ENCODE measurements around the gene ADIPOR1. TPM values are rescaled to one million over a fixed set of nuclear protein-coding genes. Genes with fewer than 3 reads are reported as not detected.
"Not testable (repeated sequence)": the region's sequence is repeated elsewhere in the genome, so short reads cannot be mapped to it uniquely, and the experiment has no call there.

ADIPOR1 gene
- total RNA-seq, 1 experiment from 2014 or later = 71.4 TPM

DNA sequence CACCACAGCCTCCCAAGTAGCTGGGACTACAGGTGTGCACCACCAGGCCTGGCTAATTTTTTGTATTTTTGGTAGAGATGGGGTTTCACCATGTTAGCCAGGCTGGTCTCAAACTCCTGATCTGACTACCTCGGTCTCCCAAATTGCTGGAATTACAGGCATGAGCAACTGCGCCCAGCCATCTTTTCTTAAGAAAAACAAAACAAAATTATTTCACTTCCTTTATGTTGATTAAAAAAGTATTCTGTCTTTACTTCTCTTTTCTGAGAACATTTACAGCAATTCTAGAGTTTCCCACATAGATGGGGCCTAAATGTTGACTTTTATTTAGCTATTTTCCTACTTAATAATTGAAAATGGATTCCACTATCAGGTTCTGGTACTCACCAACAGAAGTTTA lies 31.8 kb upstream of the ADIPOR1 start:
- H3K27ac Mint-ChIP-seq (ENCODE audit: unreplicated experiment) = no peak overlapping the region
- H3K36me3 Mint-ChIP-seq (ENCODE audit: insufficient read depth, unreplicated experiment) = no peaks in the 10 kb centered on the region
- Histone ChIP-seq H3K36me3 (ENCODE audit: control insufficient read depth, insufficient read depth, low read length) (no peaks in the 10 kb centered on the region), H3K4me3 (ENCODE audit: low read depth, low read length) (no peak overlapping the region), H3K27me3 (replicated peaks; ENCODE audit: control insufficient read depth, insufficient read depth, low read length) (0 out of 2 replicates have a peak, but pooled peaks cover 1% of the 10 kb centered on the region), H3K4me1 (no peaks in the 10 kb centered on the region; the same call in 1 of the 2 replicates), H3K9me3 (0 out of 2 replicates have a peak, but pooled peaks cover 3% of the 10 kb centered on the region)
- no peak overlapping the region for H3K4me3 Mint-ChIP-seq (ENCODE audit: unreplicated experiment)
- H3K4me1 Mint-ChIP-seq (ENCODE audit: low read depth, unreplicated experiment) = no peaks in the 10 kb centered on the region
- H3K27me3 Mint-ChIP-seq (ENCODE audit: insufficient read depth, unreplicated experiment) = peaks cover 20% of the 10 kb centered on the region
- H3K9me3 Mint-ChIP-seq (ENCODE audit: unreplicated experiment) = no peaks in the 10 kb centered on the region
- intact Hi-C loops (cut with micrococcal nuclease; ENCODE audit: unreplicated experiment) = no loop called here
- CTCF ChIA-PET = no interaction called here
- no peak for DNase-seq
- TF ChIP-seq, protein P1, sequence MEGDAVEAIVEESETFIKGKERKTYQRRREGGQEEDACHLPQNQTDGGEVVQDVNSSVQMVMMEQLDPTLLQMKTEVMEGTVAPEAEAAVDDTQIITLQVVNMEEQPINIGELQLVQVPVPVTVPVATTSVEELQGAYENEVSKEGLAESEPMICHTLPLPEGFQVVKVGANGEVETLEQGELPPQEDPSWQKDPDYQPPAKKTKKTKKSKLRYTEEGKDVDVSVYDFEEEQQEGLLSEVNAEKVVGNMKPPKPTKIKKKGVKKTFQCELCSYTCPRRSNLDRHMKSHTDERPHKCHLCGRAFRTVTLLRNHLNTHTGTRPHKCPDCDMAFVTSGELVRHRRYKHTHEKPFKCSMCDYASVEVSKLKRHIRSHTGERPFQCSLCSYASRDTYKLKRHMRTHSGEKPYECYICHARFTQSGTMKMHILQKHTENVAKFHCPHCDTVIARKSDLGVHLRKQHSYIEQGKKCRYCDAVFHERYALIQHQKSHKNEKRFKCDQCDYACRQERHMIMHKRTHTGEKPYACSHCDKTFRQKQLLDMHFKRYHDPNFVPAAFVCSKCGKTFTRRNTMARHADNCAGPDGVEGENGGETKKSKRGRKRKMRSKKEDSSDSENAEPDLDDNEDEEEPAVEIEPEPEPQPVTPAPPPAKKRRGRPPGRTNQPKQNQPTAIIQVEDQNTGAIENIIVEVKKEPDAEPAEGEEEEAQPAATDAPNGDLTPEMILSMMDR (IDR thresholded peaks at IDR 0.05; ENCODE audit: insufficient read depth in 1 of 2, low read depth in 1 of 2, low read length in 1 of 2, severe bottlenecking in 1 of 2, unreplicated experiment in 1 of 2) = no peak
- no TSS peak for BruUV-seq (replicated peaks)
- POLR2A ChIA-PET = no interaction called here

DNA sequence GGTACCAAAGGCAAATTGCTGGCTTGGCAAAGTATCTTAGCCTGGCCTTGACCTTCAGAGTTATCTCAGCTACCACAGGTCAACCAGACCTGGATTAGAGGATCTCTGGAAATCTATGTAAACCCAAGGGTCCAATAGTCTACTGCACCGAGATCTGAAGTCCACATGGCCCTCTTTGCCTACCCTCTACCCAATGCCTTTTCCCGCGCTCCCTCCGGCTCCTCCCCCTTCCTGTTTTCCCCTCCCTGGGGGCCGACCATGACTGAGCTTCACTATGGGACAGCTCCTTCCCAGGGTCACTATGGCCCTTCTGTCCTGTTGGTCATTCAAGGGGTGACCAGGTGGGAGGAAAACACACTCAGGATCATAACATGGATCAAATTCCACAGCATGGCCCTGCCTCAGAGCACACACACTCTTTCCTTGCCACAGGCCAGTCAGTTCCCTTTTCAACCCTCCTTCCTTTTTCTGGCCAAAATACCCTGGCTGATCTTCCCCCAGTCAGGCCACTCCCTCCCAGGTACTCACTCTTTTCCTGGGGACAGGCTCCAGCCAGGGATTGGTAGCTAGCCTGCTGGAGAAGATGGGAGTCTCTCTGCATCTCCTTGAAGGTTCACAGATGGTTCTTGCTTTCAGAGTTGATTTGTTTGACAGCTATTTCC lies 29.9 kb upstream of the ADIPOR1 start:
- Histone ChIP-seq H3K4me3 (ENCODE audit: low read depth, low read length) (no peak overlapping the region), H3K36me3 (ENCODE audit: control insufficient read depth, insufficient read depth, low read length) (no peaks in the 10 kb centered on the region), H3K4me1 (no peaks in the 10 kb centered on the region), H3K9me3 (0 out of 2 replicates have a peak, but pooled peaks cover 3% of the 10 kb centered on the region), H3K27me3 (replicated peaks; ENCODE audit: control insufficient read depth, insufficient read depth, low read length) (0 out of 2 replicates have a peak, but pooled peaks cover 1% of the 10 kb centered on the region)
- TF ChIP-seq, protein P1 (IDR thresholded peaks at IDR 0.05; ENCODE audit: insufficient read depth in 1 of 2, low read depth in 1 of 2, low read length in 1 of 2, severe bottlenecking in 1 of 2, unreplicated experiment in 1 of 2) = no peak
- Mint-ChIP-seq H3K27me3 (ENCODE audit: insufficient read depth, unreplicated experiment) (peaks cover 13% of the 10 kb centered on the region), H3K27ac (ENCODE audit: unreplicated experiment) (no peak overlapping the region), H3K4me3 (ENCODE audit: unreplicated experiment) (no peak overlapping the region), H3K36me3 (ENCODE audit: insufficient read depth, unreplicated experiment) (no peaks in the 10 kb centered on the region), H3K4me1 (ENCODE audit: low read depth, unreplicated experiment) (no peaks in the 10 kb centered on the region), H3K9me3 (ENCODE audit: unreplicated experiment) (no peaks in the 10 kb centered on the region)
- POLR2A ChIA-PET = no interaction called here
- no peak for DNase-seq
- intact Hi-C loops (cut with micrococcal nuclease; ENCODE audit: unreplicated experiment) = no loop called here
- no TSS peak for BruUV-seq (replicated peaks)
- CTCF ChIA-PET = interaction anchor here (0.6 kb wide), 1 partner anchor 61 kb away, joined by 3 read pairs; the partner anchor contains the start of gene KLHL12

- Mint-ChIP-seq H3K4me3 (ENCODE audit: unreplicated experiment) (no peak overlapping the region), H3K36me3 (ENCODE audit: insufficient read depth, unreplicated experiment) (no peaks in the 10 kb centered on the region), H3K27ac (ENCODE audit: unreplicated experiment) (no peak overlapping the region), H3K27me3 (ENCODE audit: insufficient read depth, unreplicated experiment) (peaks cover 8% of the 10 kb centered on the region), H3K9me3 (ENCODE audit: unreplicated experiment) (no peaks in the 10 kb centered on the region), H3K4me1 (ENCODE audit: low read depth, unreplicated experiment) (no peaks in the 10 kb centered on the region)
- Histone ChIP-seq H3K4me3 (ENCODE audit: low read depth, low read length) (no peak overlapping the region), H3K9me3 (no peaks in the 10 kb centered on the region), H3K27me3 (replicated peaks; ENCODE audit: control insufficient read depth, insufficient read depth, low read length) (0 out of 2 replicates have a peak, but pooled peaks cover 1% of the 10 kb centered on the region), H3K36me3 (ENCODE audit: control insufficient read depth, insufficient read depth, low read length) (no peaks in the 10 kb centered on the region), H3K4me1 (no peaks in the 10 kb centered on the region)
- POLR2A ChIA-PET = no interaction called here
- intact Hi-C loops (cut with micrococcal nuclease; ENCODE audit: unreplicated experiment) = no loop called here
- no TSS peak for BruUV-seq (replicated peaks)
- TF ChIP-seq, protein P1 (IDR thresholded peaks at IDR 0.05; ENCODE audit: insufficient read depth in 1 of 2, low read depth in 1 of 2, low read length in 1 of 2, severe bottlenecking in 1 of 2, unreplicated experiment in 1 of 2) = no peak
- DNase-seq = no peak
- CTCF ChIA-PET = no interaction called here
Observed at GRCh38 chr1:202987255-202987654, 29.1 kb upstream of the ADIPOR1 start.

GRCh38 chr1:202986120-202986519 lies 28.0 kb upstream of the ADIPOR1 start:
- BruUV-seq (replicated peaks); H3K27me3 ChIP-seq (replicated peaks; ENCODE audit: control insufficient read depth, insufficient read depth, low read length); H3K36me3 ChIP-seq (ENCODE audit: control insufficient read depth, insufficient read depth, low read length); H3K4me3 ChIP-seq (ENCODE audit: low read depth, low read length); H3K9me3 Mint-ChIP-seq (ENCODE audit: unreplicated experiment); H3K9me3 ChIP-seq; H3K27ac Mint-ChIP-seq (ENCODE audit: unreplicated experiment); DNase-seq; H3K27me3 Mint-ChIP-seq (ENCODE audit: insufficient read depth, unreplicated experiment); CTCF ChIA-PET; H3K36me3 Mint-ChIP-seq (ENCODE audit: insufficient read depth, unreplicated experiment); H3K4me1 Mint-ChIP-seq (ENCODE audit: low read depth, unreplicated experiment); POLR2A ChIA-PET; H3K4me1 ChIP-seq; H3K4me3 Mint-ChIP-seq (ENCODE audit: unreplicated experiment); intact Hi-C loops (cut with micrococcal nuclease; ENCODE audit: unreplicated experiment): not testable (repeated sequence)

All from Caco-2 (cell line).